Umbilical cord (tissue), 2 donors: ENCODE data around the gene TANGO2. TPM values are rescaled to one million over a fixed set of nuclear protein-coding genes. Genes with fewer than 3 reads are reported as not detected.

Experiments used
- DNase-seq: peaks from one replicate; pipeline ENCODE4 v3.0.0-alpha.2; 2015; ENCODE audit warnings: low spot score
- total RNA-seq: library from RNA; depleted of rRNA; stranded (reverse); fragments of >200 nt; gene quantifications from one replicate; pipeline ENCODE4 v1.2.3, GENCODE V29; 2014; ENCODE audit warnings: low replicate concordance; ENCODE audit not compliant: insufficient read depth

TANGO2 gene
- total RNA-seq, 1 donor from 2014 or later, result 20.5 TPM

DNA sequence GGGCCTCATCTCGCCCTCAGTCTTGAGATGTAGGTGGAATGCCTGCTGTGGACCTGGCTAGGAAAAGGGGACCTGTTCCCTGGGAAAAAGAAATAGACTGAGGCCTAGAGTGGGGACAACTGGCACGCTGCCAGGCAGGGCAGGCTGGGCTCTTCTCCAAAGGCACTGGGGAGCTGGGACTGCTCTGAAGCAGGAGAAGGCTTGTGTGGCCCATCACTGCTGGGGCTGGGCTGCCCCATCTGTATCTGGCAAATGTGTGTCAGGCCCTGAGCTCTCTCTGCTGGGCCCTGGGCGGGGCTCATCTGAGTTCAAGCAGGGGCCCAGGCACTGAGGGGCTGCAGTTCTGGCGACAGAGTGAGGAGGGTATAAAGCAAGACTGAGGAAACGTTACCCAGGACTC, 37.2 kb upstream of the TANGO2 start:
- DNase-seq, result no peak

GRCh38 chr22:19984201-19984753, 36.6 kb upstream of the TANGO2 start:
- DNase-seq, result peak; percentile 59

GRCh38 chr22:19984851-19985811, 35.8 kb upstream of the TANGO2 start:
- DNase-seq, result no peak

- no peak for DNase-seq
These were observed 34.9 kb upstream of the TANGO2 start for GRCh38 chr22:19986011-19986409.

DNA sequence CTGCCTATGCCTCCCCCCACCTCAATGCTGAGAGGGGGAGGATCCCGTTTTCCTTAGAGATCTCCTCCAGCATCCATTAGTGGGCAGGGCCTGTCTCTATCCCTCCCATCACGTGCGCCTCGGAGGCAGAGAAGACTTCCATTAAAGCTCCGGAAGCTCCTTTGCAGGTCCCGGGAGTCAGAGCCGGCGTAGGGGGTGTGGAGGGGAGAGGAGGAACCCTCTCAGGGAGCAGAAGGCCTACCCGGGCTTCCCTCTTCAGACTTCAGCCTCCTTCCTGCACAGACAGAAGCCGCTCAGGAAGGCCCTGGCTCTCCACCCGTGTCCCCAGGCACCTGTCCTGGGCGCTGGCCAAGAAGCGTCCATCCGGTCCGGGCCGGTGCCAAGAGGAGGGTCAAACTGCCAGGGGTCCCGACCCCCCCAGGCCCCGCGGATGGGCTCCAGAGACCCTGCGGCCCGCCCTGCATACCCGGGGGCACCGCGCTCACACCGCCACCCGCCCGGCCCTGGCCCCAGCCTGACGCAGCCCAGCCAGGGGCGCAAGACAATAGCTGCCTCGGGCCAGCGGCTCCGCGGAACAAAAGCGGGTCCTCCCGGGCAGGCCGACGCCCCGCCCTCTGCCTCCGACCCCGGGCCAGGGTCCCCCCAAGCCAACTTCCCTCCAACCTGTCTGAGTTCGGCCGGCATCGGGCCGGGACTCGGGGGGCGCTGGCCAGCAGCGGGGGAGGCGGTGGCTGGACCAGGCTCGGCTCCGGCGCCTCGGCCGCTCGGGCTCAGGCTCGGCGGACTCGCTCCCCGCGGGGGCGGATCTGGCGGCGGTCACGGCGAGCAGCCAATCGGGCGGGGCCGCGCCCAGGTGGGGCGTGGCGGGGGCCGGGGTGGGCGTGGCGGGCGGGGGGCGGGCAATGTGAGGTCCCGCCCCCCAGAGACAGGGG, 34.2 kb upstream of the TANGO2 start:
- peak; percentile 51 for DNase-seq

- no peak for DNase-seq
These were observed 33.3 kb upstream of the TANGO2 start for GRCh38 chr22:19987394-19988306.

- no peak for DNase-seq
These were observed 32.5 kb upstream of the TANGO2 start for GRCh38 chr22:19988331-19988808.

- no peak for DNase-seq
These were observed 31.8 kb upstream of the TANGO2 start for GRCh38 chr22:19988965-19989724.

DNA sequence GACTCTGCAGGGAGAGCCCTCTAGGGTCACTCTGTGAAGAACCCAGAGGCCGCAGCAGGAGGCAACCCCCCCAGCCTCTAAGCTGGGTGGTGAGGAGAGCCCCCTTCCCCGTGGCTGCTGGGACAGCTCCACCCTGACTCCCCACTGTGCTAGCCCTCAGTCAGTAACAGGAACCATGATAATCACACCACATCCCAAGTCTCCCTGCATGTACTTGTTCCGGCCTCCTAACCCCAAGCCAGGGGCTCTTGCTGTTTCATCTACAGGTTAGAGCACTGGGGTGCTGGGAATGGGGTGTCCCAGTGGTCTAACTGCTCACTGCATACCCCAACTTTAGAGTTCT, 31.2 kb upstream of the TANGO2 start:
- no peak for DNase-seq

GRCh38 chr22:19990188-19990587, 30.7 kb upstream of the TANGO2 start:
- DNase-seq, result no peak

DNA sequence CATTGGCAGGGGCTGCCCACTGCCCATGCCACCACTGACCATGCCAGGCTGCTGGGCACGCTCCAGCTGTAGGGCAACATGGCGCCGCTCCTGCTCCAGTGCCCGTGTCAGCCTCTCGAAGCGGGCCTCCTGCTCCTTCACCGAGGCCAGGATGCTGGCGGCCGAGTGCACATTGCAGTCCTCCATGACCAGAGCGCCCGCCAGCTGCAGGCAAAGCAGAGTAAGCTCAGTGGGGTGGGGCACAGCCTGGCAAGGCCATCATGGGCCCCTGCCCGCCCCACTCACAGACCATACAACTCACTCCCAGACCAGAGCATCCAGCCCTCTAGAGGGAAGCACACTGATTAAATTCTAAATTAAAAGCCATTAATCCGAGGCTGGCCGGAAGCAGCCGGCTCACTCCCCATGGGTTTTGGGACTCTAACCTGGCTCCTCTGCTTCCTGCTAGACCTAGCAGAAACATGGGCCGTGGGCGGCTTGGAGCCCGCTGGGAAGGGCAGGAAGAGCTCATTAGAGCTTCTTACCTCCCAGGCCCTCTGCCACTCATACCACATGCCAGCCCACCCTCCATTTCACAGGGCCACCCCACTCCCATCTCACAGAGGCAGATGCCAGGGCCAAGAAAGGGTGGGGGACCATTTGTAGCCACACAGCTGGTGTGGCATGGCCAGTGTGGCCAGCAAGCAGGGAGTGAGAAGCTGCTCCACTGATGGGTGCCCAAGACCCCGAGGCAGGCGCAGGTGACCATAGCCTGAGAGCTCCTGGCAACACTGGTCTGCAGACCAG, 30.1 kb upstream of the TANGO2 start:
- no peak for DNase-seq

GRCh38 chr22:19991395-19991644, 29.6 kb upstream of the TANGO2 start:
- DNase-seq, result no peak

DNA sequence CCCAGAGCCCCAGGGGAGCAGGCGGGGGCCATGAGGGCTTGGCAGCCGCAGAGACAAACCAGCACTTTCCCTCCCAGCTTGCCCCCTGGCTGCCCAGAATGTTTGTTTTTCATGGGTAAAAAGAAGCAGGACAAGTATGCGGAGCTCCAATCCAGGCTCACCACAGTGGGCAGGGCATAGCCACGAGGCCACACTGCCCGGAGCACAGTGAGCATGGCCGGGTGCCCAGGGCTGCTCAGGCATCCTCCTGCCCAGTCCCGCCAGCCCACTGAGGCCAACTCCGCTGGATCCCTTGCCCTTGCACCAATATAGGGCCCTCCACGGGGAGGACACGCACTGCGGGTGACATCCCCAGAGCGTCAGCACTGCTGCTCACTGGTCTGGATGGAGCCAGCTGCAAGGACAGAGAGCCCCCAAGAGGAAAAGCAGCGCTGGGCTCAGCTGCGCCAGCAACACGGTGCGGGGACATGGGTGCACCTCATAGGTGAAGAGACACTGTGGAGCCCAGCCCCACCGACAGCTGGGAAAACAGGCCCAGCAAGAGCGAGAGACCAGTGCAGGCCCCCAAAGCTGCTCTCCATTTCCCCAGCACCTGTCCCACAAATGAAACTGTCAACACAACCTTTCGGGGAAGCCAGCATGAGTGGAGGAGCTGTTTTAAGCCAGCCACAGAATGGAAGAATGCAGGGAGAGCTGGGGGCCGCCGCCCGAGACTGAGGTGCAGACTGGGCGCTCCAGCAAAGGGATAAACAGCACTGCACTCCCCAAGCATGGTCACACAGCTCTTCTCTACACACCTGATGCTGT, 29.1 kb upstream of the TANGO2 start:
- no peak for DNase-seq

GRCh38 chr22:19992481-19992911, 28.4 kb upstream of the TANGO2 start:
- DNase-seq, result no peak

- no peak for DNase-seq
These were observed 28.0 kb upstream of the TANGO2 start for GRCh38 chr22:19992921-19993355.

DNA sequence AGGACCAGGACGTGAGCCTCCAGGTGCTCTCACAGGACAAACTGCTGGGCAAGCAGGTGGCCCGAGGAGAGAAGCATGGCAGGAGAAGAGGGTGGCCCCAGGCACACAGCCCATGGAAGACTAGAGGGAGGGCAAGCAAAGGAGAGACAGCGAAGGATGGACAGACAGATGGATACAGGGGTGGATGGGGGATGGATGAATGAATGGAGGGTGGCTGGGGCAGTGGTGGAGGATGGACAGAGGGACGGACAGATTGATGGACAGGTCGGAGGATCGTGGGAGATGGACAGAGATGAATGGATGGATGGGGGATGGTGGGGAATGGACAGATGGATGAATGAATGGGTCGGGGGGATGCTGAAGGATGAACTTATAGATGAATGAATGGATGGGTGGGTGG, 27.0 kb upstream of the TANGO2 start:
- no peak for DNase-seq

DNA sequence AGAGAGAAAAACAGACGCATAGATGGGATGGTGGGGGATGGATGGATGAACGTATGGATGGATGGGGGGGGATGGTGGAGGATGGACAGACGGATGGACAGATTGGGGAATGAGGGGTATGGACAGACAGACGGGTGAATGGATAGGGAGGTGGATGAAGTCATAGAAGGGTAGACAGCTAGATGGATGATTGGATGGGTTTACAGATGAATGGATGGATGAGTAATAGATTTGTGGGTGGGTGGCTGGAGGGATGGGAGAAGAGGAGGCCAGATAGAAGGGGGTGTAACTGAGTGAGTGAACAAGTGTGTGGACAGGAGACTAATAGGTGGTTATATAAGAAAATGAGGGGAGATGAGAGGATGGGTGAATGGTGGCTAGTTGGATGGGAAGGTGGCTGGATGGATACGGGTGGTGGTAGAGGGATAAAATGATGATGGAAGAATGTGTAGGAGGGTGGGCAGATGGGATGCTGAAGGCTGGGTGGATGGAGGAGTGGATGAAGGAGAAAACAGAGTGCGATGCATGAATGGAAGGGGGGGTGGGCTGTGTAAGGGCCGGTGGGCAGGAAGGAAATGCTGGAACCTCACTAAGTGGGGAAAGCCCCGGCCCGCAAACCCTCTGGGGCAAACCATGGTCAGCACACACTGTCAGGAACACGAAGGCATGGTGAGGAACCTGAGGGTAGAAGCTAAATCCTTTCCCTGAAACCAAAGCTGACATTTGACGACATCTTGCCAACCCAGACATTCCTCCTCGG, 25.9 kb upstream of the TANGO2 start:
- no peak for DNase-seq
